ENCODE data around the gene DUT.
A peak's percentile ranks its signal among the peaks of the same experiment; 100 is the strongest.
"Not testable (repeated sequence)": the region's sequence is repeated elsewhere in the genome, so short reads cannot be mapped to it uniquely, and the experiment has no call there.

Gene DUT

GRCh38 chr15:48330855-48331795, at the start of gene DUT:
DUT (plus strand) TSS chr15:48331429; CDS start chr15:48331516, 87 bp downstream.
- peak; percentile 17 to 62 for DNase-seq

- no peak for DNase-seq
These were observed 49.6 kb upstream of the DUT start for GRCh38 chr15:48281674-48282073.

- DNase-seq: no peak
These were observed 49.0 kb upstream of the DUT start for GRCh38 chr15:48282216-48282615.

- no peak for DNase-seq
These were observed 47.7 kb upstream of the DUT start for GRCh38 chr15:48283396-48284145.

- DNase-seq: peak in 1 of 2 experiments; percentile 13
These were observed 45.7 kb upstream of the DUT start for GRCh38 chr15:48285329-48286214.

- DNase-seq: no peak
These were observed 41.6 kb upstream of the DUT start for GRCh38 chr15:48289628-48290027.

- no peak for DNase-seq
These were observed 38.8 kb upstream of the DUT start for GRCh38 chr15:48292458-48292857.

- no peak for DNase-seq
These were observed 33.6 kb upstream of the DUT start for GRCh38 chr15:48297668-48298067.

- no peak for DNase-seq
These were observed 32.3 kb upstream of the DUT start for GRCh38 chr15:48298914-48299313.

- no peak for DNase-seq
These were observed 31.2 kb upstream of the DUT start for GRCh38 chr15:48300038-48300437.

- no peak for DNase-seq
These were observed 26.8 kb upstream of the DUT start for GRCh38 chr15:48304398-48304797.

GRCh38 chr15:48306639-48307038, 24.6 kb upstream of the DUT start:
- DNase-seq: no peak

GRCh38 chr15:48307586-48307985, 23.6 kb upstream of the DUT start:
- no peak for DNase-seq

GRCh38 chr15:48309740-48310139, 21.5 kb upstream of the DUT start:
- no peak for DNase-seq

GRCh38 chr15:48313216-48313615, 18.0 kb upstream of the DUT start:
- no peak for DNase-seq

GRCh38 chr15:48315041-48315440, 16.2 kb upstream of the DUT start:
- no peak for DNase-seq

GRCh38 chr15:48317221-48317620, 14.0 kb upstream of the DUT start:
- no peak for DNase-seq

- DNase-seq: no peak
These were observed 13.1 kb upstream of the DUT start for GRCh38 chr15:48318131-48318530.

- DNase-seq: no peak
These were observed 7.9 kb upstream of the DUT start for GRCh38 chr15:48323294-48323693.

GRCh38 chr15:48324949-48325348, 6.3 kb upstream of the DUT start:
- DNase-seq: no peak

- no peak for DNase-seq
These were observed 5.8 kb upstream of the DUT start for GRCh38 chr15:48325400-48325799.

- not testable (repeated sequence) for DNase-seq
These were observed 5.0 kb upstream of the DUT start for GRCh38 chr15:48326180-48326579.

Data from SW 1271 (cell line).